OCI-LY7 (cell line): ENCODE data around the gene GLIS1. TPM values are rescaled to one million over a fixed set of nuclear protein-coding genes. Genes with fewer than 3 reads are reported as not detected.
A peak's percentile ranks its signal among the peaks of the same experiment; 100 is the strongest.

Experiments
- BruUV-seq: library from RNA; stranded (reverse); fragments of 400-500 nt; replicated peaks from 2 replicates; lab custom pipeline; 2021; lab: Mats Ljungman, UMichigan
- CTCF ChIA-PET: fragments of 300-600 bp; sonication (Branson Sonifier 250); formaldehyde crosslinking; loops from one replicate; lab custom pipeline; 2022; ENCODE audit warnings: antibody characterized with exemption; ENCODE audit not compliant: unreplicated experiment; lab: Charles Lee
- POLR2A ChIA-PET: fragments of 300-600 bp; sonication (Branson Sonifier 250); formaldehyde crosslinking; loops from one replicate; lab custom pipeline; 2022; ENCODE audit warnings: antibody characterized with exemption; lab: Charles Lee
- DNase-seq: peaks from one replicate; pipeline ENCODE4 v3.0.0-alpha.2; 2015; ENCODE audit warnings: low spot score
- H2AFZ ChIP-seq: fragments of 200-600 bp; sonication (generic), shearing (Covaris generic); 2 replicates; pipeline ENCODE4 v1.6.1; 2014; ENCODE audit warnings: mild to moderate bottlenecking, antibody characterized with exemption, low read length, moderate library complexity
- H3K27ac ChIP-seq: fragments of 200-600 bp; sonication (generic); 2 replicates; pipeline ENCODE4 v1.5.1; 2014; ENCODE audit warnings: mixed run types, low read depth, mild to moderate bottlenecking, moderate library complexity, low read length, inconsistent platforms; ENCODE audit not compliant: poor library complexity, severe bottlenecking
- H3K36me3 ChIP-seq: fragments of 200-600 bp; sonication (generic); 2 replicates; pipeline ENCODE4 v1.6.1; 2014; ENCODE audit warnings: mild to moderate bottlenecking, antibody characterized with exemption, low read length, moderate library complexity, mixed read lengths; ENCODE audit not compliant: insufficient read depth
- H3K4me1 ChIP-seq: fragments of 200-600 bp; sonication (generic); 2 replicates; pipeline ENCODE4 v1.5.1; 2014; ENCODE audit warnings: mild to moderate bottlenecking, low read length; ENCODE audit not compliant: insufficient read depth, poor library complexity, severe bottlenecking
- H3K4me2 ChIP-seq: fragments of 200-600 bp; sonication (generic); 2 replicates; pipeline ENCODE4 v1.6.1; 2014; ENCODE audit warnings: mild to moderate bottlenecking, low read length
- H3K4me3 ChIP-seq: fragments of 200-600 bp; sonication (generic); 2 replicates; pipeline ENCODE4 v1.5.1; 2014; ENCODE audit warnings: mild to moderate bottlenecking, low read depth, low read length; ENCODE audit not compliant: poor library complexity, severe bottlenecking
- H3K79me2 ChIP-seq: fragments of 200-600 bp; sonication (generic); 2 replicates; pipeline ENCODE4 v1.6.1; 2016; ENCODE audit warnings: low read depth, mild to moderate bottlenecking, low read length, moderate library complexity, mixed read lengths; ENCODE audit not compliant: insufficient read depth
- H3K9me2 ChIP-seq: fragments of 200-600 bp; sonication (generic); 2 replicates; pipeline ENCODE4 v1.6.1; 2016; ENCODE audit warnings: mild to moderate bottlenecking, low read length, mixed read lengths; ENCODE audit not compliant: insufficient read depth
- H3K9me3 ChIP-seq: fragments of 200-600 bp; sonication (generic); 2 replicates; pipeline ENCODE4 v1.6.1; 2014; ENCODE audit warnings: mild to moderate bottlenecking, mixed run types, low read length, mixed read lengths
- H4K20me1 ChIP-seq: fragments of 200-600 bp; sonication (generic); 2 replicates; pipeline ENCODE4 v1.6.1; 2014; ENCODE audit warnings: mild to moderate bottlenecking, antibody characterized with exemption, low read length, moderate library complexity, mixed read lengths; ENCODE audit not compliant: insufficient read depth
- CTCF ChIP-seq: fragments of 200-600 bp; sonication (generic); conservative IDR thresholded peaks from 2 replicates; pipeline ENCODE4 v1.5.1; 2014; ENCODE audit warnings: mild to moderate bottlenecking, antibody characterized with exemption, low read length, moderate library complexity, mixed read lengths
- EZH2phosphoT487 ChIP-seq: fragments of 200-600 bp; sonication (generic); IDR thresholded peaks from 2 replicates; pipeline ENCODE4 v1.6.1; 2018; ENCODE audit warnings: low read depth, borderline replicate concordance, mild to moderate bottlenecking, mixed run types, antibody characterized with exemption, low read length, moderate library complexity, mixed read lengths
- intact Hi-C: fragments of 100-400 bp; cut with micrococcal nuclease; formaldehyde crosslinking; loops from one replicate; pipeline ENCODE4 v1.10.0; 2022; ENCODE audit not compliant: unreplicated experiment
- total RNA-seq, 2 experiments: library from RNA; depleted of rRNA in 1 of 2; stranded (reverse); fragments of >200 nt in 1 of 2; shearing (Covaris generic) in 1 of 2; gene quantifications; 2 replicates each; pipeline ENCODE4 v1.2.3, GENCODE V29; 2014 to 2022

GLIS1 gene
- total RNA-seq, 2 experiments from 2014 or later: not detected

- DNase-seq: peak; percentile 47
- H3K9me3 ChIP-seq: no peaks in the 10 kb centered on the region
- H4K20me1 ChIP-seq: no peaks in the 10 kb centered on the region
- no peaks in the 10 kb centered on the region for H3K79me2 ChIP-seq
- BruUV-seq: no TSS peak
- no peaks in the 10 kb centered on the region for H3K36me3 ChIP-seq
- H3K4me3 ChIP-seq: no peak overlapping the region
- no peaks in the 10 kb centered on the region for H3K9me2 ChIP-seq
- CTCF ChIA-PET: no interaction called here
- no peak overlapping the region for H3K4me2 ChIP-seq
- TF ChIP-seq EZH2phosphoT487 (no peak), CTCF (peak; percentile 87)
- H3K27ac ChIP-seq: no peak overlapping the region
- POLR2A ChIA-PET: interaction anchor here (0.6 to 0.7 kb wide), 2 partner anchors 71 to 302 kb away, joined by 3 to 8 read pairs; no protein-coding TSS in a partner anchor
- no peak overlapping the region for H2AFZ ChIP-seq
- intact Hi-C loops: loop anchor here (1.0 kb wide), 1 partner anchor 269 kb away; no protein-coding TSS in a partner anchor
- no peaks in the 10 kb centered on the region for H3K4me1 ChIP-seq
Measured at GRCh38 chr1:53754484-53755312, 15.7 kb upstream of the GLIS1 start.

- POLR2A ChIA-PET: no interaction called here
- intact Hi-C loops: no loop called here
- Histone ChIP-seq H3K9me3 (no peaks in the 10 kb centered on the region), H3K4me3 (no peak overlapping the region), H3K4me1 (no peaks in the 10 kb centered on the region), H2AFZ (no peak overlapping the region), H3K27ac (no peak overlapping the region), H3K79me2 (no peaks in the 10 kb centered on the region), H4K20me1 (no peaks in the 10 kb centered on the region), H3K9me2 (no peaks in the 10 kb centered on the region), H3K36me3 (no peaks in the 10 kb centered on the region), H3K4me2 (no peak overlapping the region)
- BruUV-seq: no TSS peak
- TF ChIP-seq EZH2phosphoT487: no peak
- TF ChIP-seq CTCF: no peak
- DNase-seq: no peak
- CTCF ChIA-PET: no interaction called here
Measured at GRCh38 chr1:53752281-53752680, 13.3 kb upstream of the GLIS1 start.

GRCh38 chr1:53747841-53748240, 8.9 kb upstream of the GLIS1 start:
- BruUV-seq: no TSS peak
- intact Hi-C loops: no loop called here
- CTCF ChIA-PET: no interaction called here

More at GRCh38 chr1:53747841-53748240, 8.9 kb upstream of the GLIS1 start:
- H3K36me3 ChIP-seq: no peaks in the 10 kb centered on the region
- no peak for TF ChIP-seq CTCF
- TF ChIP-seq EZH2phosphoT487: no peak
- no peaks in the 10 kb centered on the region for H3K9me3 ChIP-seq
- no peak overlapping the region for H3K4me3 ChIP-seq
- no peak overlapping the region for H2AFZ ChIP-seq
- H3K4me2 ChIP-seq: no peak overlapping the region
- H3K27ac ChIP-seq: no peak overlapping the region
- no peaks in the 10 kb centered on the region for H4K20me1 ChIP-seq
- H3K9me2 ChIP-seq: no peaks in the 10 kb centered on the region
- POLR2A ChIA-PET: interaction anchor here (0.6 kb wide), 1 partner anchor 517 kb away, joined by 3 read pairs; no protein-coding TSS in a partner anchor
- H3K79me2 ChIP-seq: no peaks in the 10 kb centered on the region
- H3K4me1 ChIP-seq: no peaks in the 10 kb centered on the region
- no peak for DNase-seq
